ENCODE data around the gene SPTBN5.

The SPTBN5 gene

DNA sequence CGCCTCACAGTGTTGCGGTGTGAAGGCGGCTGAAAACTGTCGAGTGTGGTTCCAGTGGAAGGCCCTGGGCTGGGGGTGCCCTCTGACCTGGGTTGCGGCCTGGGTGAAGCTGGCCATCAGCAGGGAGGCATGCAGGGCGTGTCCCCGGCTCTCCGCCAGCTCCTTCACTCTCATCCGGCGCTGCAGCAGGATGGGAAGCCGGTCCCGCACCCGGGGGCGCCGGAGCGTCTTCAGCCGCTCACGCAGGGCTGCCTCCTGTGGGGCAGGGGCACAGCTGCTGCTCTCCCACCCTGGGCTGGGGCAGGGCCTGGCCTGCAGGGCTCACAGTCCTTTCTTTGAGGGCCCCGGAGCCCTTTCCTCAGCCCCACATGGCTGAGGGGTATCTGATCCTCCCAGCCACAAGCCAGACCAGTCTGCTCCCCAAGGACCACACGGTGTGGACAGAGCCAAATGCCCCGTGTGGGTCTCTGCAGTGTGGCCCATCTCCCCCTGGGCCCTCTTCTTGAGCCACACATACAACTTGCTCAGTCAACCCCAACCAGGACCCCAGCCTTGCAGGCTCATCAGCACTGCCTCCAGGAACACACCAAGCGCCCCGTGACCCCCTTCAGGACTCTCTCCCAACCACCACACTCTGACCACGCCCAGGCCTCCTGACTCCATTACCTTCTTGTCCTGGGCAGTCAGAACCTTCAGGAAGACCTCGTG is 26.8 kb downstream of the SPTBN5 start:
- ChIA-PET CTCF (no interaction called here), POLR2A (ENCODE audit: low non-redundant PET) (no interaction called here)
- H3K27ac ChIP-seq = no peak overlapping the region
- no peak for DNase-seq (ENCODE audit: low spot score)
- TF ChIP-seq CTCF (conservative IDR thresholded peaks at IDR 0.05; ENCODE audit: low read depth) = no peak

DNA sequence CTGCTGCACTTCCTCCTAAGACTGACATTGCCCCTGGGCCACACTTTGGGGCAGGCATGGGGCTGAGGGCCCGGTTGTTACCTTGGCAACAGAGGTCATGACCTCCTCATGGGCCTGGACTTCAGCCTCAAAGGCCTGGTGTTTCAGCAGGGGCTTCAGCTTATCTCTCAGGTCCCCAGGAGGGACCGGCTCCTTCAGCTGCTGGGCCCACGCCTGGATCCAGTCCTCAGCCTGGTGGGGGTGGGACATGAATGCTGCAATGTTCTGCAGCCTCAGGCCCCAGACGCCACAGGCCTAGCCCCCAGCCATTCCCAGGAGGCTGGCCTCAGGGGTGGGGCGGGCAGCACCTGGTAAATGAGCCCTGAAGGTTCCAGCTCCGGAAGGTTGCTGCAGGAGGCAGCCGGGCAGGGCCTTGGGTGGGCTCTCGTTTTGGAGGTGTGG is 27.6 kb downstream of the SPTBN5 start:
- CTCF ChIA-PET = no interaction called here
- no peak for TF ChIP-seq CTCF (conservative IDR thresholded peaks at IDR 0.05; ENCODE audit: low read depth)
- H3K27ac ChIP-seq = no peak overlapping the region
- DNase-seq (ENCODE audit: low spot score) = no peak
- POLR2A ChIA-PET (ENCODE audit: low non-redundant PET) = no interaction called here

DNA sequence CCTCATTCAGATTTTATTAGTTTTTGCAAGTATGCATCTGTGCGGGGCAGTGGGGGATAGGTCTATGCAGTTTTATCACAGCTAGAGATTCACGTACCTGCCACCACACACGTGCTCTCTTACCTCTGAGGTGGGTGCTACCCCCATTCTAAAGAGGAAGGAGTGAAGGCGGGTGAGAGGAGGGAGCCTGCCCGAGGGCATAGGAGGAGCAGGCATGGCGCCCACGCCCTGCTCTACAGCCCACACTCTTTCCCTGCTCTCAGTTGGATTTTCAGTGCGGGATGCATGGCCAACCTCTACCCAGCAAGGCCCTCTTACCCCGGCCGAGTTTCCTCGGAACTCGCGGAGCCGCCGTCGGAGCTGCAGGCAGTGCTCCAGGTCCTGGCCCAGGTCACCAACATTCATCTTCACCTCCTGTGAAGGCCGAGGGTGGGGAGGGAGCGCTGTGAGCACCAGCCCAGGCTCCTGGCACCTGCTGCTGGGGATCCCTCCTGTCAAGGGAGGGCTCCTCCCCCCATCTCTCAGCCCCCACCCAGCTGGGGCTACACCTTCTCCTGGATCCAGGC is 28.3 kb downstream of the SPTBN5 start:
- no peak for DNase-seq (ENCODE audit: low spot score)
- H3K27ac ChIP-seq = no peak overlapping the region
- POLR2A ChIA-PET (ENCODE audit: low non-redundant PET) = no interaction called here
- TF ChIP-seq CTCF (conservative IDR thresholded peaks at IDR 0.05; ENCODE audit: low read depth) = no peak
- CTCF ChIA-PET = interaction anchor here (0.6 to 1.2 kb wide), 3 partner anchors 9 to 91 kb away, joined by 3 to 5 read pairs (median 3); partner anchors contain the start of gene SPTBN5

DNA sequence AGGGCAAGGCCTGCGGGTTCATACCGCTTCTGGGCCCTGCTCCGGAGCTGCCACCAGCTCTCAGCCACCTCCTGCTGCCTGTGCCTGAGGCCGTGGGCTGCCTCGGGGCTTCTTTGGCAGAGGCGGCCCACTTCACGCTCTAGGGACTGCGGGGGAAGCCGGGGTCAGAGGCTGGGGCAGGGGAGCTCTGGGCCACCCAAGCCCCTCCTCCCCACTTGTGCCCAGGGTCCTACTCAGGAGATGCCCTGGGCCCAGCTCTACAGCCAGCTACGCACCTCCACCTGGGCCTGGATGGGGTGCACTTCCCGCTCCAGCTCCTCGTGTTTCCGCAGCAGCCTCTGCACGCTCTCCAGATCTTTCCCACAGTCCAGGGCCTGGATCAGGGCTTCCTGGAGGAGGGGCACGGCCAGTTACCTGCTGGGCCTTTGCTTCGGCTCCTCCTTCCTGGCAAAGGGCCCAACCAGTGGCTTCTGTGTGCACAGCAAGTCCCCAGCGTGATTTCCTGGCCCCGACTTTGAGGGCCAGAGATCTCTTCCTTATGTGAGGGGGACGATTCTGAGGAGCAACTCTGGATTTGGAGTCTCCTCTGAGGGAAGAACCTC is 31.2 kb downstream of the SPTBN5 start:
- no peak for TF ChIP-seq CTCF (conservative IDR thresholded peaks at IDR 0.05; ENCODE audit: low read depth)
- POLR2A ChIA-PET (ENCODE audit: low non-redundant PET) = no interaction called here
- CTCF ChIA-PET = interaction anchor here (0.6 to 0.7 kb wide), 2 partner anchors 42 to 65 kb away, joined by 3 to 5 read pairs; no protein-coding TSS in a partner anchor
- DNase-seq (ENCODE audit: low spot score) = no peak
- no peak overlapping the region for H3K27ac ChIP-seq

DNA sequence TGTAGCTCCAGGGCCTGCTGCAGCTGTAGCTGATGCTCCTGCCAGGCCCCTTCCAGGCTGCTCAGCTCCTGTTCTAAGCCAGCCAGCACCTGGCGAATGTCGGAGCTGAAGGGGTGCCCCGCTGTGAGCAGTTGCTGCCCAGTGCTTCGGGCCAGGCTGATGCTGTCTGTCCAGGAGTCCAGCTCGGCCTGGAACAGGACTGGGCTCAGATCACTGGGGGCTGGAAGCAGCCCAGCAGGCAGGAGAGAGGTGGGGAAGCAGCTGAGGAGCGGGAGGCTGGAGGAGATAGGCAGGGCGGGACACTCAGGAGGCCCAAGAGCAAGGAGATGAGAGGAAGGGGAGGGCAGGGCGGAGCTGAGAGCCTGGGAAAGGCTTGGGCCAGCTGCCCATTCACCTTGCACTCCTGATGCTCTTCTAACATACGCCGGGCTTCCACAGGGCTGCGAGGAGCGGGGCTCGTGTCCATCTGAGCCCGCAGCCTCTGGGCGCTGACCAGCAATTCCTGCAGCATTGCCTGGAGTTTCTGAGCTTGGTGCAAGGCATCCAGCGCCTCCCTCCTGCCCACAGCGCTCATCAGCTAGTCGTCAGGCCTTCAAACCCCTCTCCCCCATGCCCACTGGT is 32.0 kb downstream of the SPTBN5 start:
- no peak for TF ChIP-seq CTCF (conservative IDR thresholded peaks at IDR 0.05; ENCODE audit: low read depth)
- H3K27ac ChIP-seq = no peak overlapping the region
- CTCF ChIA-PET = interaction anchor here (0.7 kb wide), 1 partner anchor 43 kb away, joined by 3 read pairs; no protein-coding TSS in a partner anchor

DNA sequence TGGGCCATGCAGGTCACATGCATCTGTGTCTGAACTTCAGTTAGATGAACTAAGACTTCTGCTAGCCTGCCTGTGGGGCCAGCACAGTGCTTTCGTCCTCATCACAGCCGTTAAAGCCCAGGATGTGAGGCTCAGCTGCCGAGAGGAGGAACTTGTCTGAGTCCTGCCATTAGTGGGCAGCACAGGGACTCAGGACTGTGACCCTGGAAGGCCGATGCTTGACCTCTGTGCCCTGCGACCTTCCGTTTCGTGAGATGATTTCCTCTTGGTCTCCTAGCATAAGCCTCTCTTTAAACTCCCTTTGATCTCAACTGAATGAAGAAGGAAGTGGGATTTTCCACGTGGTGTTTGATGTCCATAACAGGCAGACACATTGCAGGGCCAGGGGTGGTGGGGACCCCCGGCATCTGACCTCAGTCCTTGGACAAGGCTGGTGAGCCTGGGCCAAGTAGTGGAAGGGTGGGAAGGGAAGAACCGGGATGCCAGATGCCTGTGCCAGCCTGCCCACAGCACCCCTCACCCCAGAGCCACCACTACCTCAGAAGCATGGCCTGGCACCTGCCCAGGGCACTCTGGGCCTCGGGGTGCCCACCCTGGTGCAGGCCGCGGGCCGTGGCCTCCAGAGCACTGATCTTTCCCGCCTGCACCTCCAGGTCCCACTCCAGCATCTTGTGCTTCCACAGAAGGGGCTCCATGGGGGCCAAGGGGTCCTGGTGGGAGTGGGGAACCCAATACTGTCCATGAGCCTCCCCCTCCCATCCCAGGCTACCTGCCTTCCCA is 33.6 kb downstream of the SPTBN5 start:
- CTCF ChIA-PET = interaction anchor here (0.6 to 1.0 kb wide), 3 partner anchors 9 to 45 kb away, joined by 3 to 5 read pairs (median 3); no protein-coding TSS in a partner anchor
- no peak for DNase-seq (ENCODE audit: low spot score)
- POLR2A ChIA-PET (ENCODE audit: low non-redundant PET) = no interaction called here
- no peak for TF ChIP-seq CTCF (conservative IDR thresholded peaks at IDR 0.05; ENCODE audit: low read depth)
- H3K27ac ChIP-seq = no peak overlapping the region

More for the DNA sequence above, 32.0 kb downstream of the SPTBN5 start:
- POLR2A ChIA-PET (ENCODE audit: low non-redundant PET) = no interaction called here
- DNase-seq (ENCODE audit: low spot score) = no peak

Measured in RWPE1 (cell line).